Retina (tissue), 1 donor: Measurements from ENCODE around the gene NCAPG.
"Not testable (repeated sequence)": the region's sequence is repeated elsewhere in the genome, so short reads cannot be mapped to it uniquely, and the experiment has no call there.

ENCODE experiments used
- DNase-seq: peaks from one replicate; pipeline ENCODE4 v3.0.0-alpha.2; 2016

The NCAPG gene

DNA sequence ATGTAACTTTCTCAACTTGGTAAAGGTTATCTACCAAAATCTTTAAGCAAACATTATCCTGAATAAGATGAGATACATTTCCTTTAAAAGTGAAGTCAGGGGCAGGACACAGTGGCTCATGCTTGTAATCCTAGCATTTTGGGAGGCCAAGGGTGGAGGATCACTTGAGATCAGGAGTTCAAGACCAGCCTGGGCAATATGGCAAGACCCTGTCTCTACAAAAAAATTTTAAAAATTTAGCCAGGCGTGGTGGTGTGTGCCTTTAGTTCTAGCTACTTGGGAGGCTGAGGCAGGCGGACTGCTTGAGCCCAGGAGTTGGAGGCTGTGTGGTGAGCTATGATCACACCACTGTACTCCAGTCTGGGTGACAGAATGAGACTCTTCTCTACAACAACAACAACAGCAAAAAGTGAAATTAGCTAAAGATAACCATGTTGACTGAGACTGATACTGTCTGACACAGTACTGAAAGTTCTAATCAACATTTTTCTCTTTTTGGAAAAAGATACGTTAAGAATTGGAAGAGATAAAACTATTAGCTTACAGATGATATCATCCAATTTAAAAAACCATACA lies 5.1 kb upstream of the NCAPG start:
- DNase-seq, result no peak

DNA sequence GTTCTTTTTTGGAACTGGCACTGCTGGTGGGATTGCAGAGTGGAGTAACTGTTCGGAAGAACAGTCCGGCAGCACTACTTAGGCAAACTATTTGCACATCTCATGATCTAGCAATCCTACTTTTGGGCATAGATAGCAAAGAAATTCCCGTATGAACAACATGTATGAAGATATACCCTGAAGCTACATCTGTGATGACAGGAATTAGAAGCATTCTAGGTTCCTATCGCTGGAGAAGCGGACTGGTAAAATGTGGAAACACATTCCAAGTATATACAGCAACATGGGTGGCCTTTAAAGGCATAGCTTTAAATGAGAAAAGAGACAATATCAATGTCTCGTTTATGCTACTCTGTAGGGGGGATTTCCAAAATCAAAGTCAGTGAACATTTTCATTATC lies 3.3 kb upstream of the NCAPG start:
- peak; percentile 22 for DNase-seq

DNA sequence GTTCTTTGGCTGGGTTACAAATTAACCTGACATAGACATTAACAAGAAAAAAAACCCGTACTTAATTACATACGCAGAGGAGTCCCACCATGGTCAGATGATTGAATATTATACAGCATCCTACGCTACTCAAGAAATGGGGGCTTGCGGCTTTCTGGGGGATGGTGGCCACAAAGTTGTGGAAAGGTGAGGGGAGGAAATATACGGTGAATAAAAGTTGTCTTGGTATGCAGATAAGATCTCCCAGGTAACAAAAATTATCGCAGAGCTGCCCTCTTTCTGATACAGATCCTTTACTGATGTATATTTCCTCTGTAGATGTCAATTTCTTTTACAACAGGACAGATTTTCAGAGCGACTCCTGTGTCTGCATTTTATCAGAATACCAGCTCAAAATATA lies 1.1 kb upstream of the NCAPG start:
- DNase-seq, result peak; percentile 13

DNA sequence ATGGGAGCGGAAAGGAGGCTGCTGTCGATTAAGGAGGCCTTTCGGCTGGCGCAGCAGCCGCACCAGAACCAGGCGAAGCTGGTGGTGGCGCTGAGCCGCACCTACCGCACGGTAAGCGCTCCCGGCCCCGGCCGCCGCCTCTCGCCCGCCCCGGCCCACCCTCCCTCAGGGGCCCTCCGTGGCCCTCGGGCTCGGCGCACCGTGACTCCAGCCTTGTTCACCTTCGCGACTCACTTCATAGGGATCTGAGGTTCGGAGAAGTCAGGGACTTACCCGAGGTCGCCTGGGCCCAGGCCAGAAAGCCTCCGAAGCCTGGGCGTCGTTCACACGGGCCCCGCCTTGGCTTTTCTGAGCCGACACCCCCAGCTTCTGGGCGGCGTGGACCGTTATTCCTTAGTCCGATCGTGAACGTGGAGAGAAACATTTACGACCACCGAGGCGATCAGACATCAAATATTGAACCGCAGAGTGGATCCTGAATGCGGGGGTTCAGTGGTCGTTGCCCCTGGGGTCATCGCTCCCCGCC lies 362 bp downstream of the NCAPG start:
- DNase-seq, result no peak

DNA sequence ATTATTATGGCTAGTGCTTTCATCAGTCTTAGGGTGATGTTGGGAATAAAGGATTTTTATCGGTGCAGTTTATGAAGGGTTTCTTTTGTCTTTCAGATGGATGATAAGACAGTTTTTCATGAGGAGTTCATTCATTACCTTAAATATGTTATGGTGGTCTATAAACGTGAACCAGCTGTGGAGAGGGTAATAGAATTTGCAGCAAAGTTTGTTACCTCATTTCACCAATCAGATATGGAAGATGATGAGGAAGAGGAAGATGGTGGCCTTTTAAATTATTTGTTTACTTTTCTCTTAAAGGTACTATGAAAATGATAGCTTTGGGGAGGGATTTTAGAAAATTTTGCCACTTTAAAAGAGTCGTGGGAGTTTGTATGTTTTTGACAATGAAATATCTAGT lies 1.3 kb downstream of the NCAPG start:
- no peak for DNase-seq

DNA sequence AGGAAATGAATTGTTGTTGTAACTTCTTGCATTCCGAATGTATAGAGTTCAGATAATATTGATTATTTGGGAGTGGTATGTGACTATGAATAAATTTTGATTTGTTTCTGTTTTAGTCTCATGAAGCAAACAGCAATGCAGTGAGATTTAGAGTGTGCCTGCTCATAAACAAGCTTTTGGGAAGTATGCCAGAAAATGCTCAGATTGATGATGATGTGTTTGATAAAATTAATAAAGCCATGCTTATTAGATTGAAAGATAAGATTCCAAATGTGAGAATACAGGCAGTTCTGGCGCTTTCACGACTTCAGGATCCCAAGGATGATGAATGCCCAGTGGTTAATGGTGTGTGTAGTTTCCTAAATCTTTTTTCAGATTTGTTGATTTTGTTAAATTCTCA lies 2.0 kb downstream of the NCAPG start:
- DNase-seq, result no peak

DNA sequence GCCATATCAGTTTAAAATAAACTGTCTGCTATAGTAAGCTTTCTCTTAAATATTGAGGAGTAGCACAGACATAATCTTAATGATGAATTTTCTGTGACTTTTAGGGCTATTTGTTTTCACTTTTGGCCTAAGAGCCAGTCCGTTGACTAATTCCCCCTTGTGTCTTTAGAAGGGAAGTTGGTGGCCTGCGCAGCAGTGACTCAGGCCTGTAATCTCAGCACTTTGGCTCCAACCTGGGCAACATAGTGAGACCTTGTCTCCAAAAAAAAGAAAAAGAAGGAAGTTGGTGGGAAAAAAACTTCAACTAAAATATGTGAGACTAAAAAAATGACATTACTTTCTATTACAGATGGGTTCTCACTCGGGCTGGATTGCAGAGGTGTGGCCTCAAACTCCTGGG lies 3.4 kb downstream of the NCAPG start:
- DNase-seq, result no peak

DNA sequence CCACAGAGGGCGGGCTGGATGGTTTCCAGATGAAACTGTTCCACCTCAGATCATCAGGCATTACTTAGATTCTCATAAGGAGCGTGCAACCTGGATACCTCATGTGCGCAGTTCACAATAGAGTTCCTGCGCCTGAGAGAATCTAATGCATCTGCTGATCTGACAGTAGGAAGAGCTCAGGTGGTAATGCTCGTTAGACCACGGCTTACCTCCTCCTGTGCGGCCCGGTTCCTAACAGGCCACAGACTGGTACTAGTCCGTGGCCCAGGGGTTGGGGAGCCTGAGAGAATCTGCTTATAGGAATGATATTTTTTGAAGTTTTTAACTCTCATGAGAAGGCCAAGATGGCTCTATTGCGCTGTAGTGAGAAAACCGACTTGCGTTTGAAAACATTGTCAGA lies 5.4 kb downstream of the NCAPG start:
- DNase-seq, result no peak

DNA sequence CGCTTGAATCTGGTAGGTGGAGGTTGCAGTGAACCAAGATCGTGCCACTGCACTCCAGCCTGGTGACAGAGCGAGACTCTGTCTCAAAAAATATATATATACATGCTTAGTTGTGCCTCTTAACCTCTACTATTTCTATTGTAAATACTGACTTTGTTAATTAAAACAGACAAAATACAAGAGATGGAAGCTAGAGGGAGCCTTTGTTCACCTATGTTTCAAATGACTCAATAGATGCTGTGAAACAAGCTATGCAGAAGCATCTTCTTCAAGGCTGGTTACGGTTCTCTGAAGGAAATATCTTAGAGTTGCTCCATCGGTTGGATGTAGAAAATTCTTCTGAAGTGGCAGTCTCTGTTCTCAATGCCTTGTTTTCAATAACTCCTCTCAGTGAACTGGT lies 6.2 kb downstream of the NCAPG start:
- DNase-seq, result peak; percentile 44

DNA sequence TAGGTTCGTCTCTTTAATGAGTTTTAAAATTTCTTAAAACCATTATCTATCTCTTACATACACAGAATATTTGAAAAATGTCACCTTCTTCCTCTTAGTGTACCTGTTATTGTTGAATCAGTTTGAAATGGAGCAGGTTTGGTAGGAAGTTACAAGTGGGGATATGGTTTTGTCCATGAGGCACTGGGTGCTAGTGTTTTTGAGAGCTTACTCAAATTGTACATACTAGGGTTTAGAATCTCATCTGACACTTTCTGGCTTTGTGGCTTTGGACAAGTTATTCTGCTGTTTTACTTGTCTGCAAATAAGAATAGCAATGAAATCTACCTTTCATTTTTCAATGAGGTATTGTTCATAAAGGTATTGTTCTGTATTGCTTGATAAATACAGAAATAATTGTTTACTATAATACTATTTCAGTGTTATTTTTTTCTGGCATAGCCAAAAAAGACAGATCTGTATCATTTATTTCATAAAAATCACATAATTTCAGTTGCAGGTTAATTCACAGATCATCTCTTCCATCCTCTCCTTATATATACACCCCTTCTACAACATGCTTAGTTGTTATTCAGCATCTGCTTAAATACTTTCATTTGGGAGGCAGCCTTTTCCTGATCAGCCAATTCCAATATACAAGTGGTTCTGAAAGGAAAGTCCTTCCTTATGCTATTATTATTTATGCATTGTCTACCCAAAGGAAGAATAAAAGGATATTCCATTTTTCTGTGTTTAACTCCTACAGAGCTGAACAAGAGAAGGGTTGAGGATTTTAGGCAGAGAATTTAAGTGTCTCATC lies 13.3 kb downstream of the NCAPG start:
- DNase-seq, result no peak

DNA sequence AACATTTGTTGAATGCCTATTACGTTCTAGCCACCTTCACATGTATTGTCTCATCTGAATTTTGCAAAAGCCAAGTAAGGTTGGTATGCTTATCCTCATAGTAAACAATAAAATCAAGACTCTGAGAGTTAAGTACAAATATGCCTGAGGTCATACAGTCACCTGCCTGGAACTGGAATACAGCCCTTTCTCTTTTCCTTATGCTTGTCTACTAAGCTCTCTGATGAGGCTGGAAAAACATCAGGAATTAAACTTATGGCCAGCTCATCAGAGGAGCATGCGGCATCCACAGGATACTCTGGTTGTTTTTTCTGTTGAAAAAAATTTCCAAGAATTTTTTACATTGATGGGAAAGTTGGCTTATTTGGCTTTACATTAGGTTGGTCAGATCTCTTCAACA lies 35.5 kb downstream of the NCAPG start:
- DNase-seq, result no peak

DNA sequence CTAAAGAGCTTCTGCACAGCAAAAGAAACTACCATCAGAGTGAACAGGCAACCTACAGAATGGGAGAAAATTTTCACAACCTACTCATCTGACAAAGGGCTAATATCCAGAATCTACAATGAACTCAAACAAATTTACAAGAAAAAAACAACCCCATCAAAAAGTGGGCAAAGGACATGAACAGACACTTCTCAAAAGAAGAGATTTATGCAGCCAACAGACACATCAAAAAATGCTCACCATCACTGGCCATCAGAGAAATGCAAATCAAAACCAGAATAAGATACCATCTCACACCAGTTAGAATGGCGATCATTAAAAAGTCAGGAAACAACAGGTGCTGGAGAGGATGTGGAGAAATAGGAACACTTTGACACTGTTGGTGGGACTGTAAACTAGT lies 39.5 kb downstream of the NCAPG start:
- not testable (repeated sequence) for DNase-seq

DNA sequence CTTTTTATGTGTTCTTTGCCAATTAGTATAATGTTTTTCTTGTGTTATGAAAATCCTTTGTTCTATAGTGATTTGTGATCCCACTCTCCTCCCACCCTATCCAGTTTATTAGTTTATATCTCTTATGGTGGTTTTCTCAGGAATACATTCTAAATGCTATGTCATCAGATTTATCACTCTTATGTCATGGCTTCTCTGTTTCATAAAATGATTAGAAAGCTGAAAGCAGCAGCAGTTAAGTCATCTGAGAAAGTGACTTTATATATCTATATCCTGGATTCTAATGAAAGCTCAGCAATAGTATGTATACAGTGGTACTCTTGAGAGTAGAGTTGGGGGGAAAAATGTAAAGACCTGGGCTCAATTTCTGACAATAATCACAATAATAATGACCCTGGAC lies 41.2 kb downstream of the NCAPG start:
- no peak for DNase-seq

DNA sequence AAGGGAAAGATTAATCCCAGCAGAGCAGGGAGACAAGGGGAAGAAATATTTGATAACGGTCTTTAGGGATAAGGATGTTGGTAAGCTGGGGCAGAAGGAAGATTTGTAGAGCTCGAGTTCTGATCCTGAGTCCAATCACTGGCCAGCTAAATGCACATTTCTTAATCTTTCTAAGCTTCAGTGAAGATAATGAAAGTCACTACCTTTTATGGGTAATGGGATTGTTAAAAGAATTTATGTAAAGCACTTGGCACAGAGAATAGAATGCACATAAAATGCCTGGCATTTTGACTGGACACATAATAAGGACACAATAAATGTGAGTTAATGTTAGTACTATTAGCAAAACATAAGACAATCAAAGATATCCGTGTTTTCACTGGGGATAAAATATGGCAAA lies 43.3 kb downstream of the NCAPG start:
- DNase-seq, result no peak

DNA sequence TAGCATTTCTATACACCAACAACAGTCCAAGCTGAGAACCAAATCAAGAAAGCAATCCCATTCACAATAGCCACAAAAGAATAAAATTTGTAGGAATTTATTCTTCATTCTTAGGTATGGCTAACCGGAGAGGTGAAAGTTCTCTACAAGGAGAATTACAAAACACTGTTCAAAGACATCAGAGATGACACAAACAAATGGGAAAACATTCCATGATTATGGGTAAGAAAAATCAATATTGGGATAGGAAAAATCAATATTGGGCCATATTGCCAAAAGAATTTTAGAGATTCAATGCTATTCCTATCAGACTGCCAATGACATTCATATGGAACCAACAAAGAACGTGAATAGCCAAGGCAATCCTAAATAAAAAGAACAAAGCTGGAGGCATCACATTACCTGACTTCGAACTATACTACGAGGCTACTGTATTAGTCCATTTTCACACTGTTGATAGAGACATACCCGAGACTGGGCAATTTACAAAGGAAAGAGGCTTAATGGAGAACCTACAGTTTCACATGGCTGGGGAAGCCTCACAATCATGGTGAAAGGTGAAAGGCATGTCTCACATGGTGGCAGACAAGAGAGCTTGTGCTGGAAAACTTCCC lies 49.1 kb downstream of the NCAPG start:
- no peak for DNase-seq

DNA sequence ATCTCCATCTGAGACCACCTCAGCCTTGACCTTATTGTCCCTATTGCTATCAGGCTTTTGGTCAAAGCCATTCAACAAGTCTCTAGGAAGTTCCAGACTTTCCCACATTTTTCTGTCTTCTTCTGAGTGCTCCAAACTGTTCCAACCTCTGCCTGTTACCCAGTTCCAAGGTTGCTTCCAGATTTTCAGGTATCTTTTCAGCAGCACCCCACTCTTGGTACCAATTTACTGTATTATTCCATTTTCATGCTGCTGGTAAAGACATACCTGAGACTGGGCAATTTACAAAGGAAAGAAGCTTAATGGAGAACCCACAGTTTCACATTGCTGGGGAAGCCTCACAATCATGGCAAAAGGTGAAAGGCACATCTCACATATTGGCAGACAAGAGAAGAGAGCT lies 51.1 kb downstream of the NCAPG start:
- not testable (repeated sequence) for DNase-seq

DNA sequence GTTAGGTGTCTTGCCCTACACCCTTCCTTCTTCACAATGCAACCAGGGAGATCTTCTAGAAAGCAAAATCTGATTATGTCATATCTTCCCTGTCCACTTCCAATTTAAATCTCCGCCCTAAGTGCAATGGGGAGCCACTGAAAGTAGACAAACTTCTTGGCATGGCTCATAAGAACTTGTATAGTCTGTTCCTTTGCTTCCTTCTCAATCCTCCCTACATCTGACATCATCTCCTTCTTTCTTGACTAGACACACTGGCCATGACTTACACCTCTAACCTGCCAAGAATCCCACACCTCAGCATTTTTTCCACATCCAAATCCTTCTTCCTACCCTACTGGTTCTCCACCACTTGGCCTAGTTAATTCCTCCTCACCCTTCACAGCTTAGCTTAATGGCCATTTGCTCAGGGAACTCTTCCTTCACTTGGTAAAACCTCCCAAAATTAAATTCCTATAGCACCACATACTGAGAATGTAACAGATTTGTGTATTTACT lies 55.1 kb downstream of the NCAPG start:
- no peak for DNase-seq

DNA sequence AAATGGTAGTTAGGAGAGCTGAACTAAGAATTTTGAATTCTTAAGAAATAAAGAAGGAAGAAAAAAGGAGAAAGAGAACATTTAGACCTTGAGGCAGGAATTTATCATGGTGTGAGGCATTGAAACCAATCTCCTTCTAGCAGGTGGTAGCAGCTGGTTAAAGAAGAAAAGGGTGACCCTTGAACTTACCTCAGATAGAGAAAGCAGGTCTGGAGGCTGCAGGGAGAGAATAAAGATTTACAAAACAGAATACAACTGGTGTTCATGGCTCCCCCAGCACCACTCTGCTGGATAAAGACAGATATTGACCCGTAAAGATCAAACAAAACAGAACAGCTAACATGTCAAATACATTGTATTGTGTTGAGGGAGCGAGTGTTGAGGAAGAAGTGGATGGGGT lies 56.0 kb downstream of the NCAPG start:
- DNase-seq, result no peak

DNA sequence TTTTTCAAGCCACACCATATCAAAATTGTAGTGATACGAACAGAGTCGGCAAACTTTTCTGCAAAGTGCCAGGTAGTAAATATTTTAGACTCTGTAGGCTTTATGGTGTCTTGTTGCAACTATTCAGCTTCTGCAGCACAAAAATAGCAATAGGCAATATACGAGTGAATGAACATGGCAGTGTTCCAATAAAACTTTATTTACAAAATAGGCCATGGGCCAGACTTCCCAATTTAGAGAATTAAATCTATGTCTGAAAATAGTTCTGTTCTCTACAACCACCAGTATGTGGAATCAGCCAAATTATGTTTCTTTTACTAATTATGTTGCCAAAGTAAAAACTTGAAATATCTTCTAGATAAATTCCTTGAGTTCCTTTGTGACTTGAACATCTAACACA lies 56.5 kb downstream of the NCAPG start:
- no peak for DNase-seq

DNA sequence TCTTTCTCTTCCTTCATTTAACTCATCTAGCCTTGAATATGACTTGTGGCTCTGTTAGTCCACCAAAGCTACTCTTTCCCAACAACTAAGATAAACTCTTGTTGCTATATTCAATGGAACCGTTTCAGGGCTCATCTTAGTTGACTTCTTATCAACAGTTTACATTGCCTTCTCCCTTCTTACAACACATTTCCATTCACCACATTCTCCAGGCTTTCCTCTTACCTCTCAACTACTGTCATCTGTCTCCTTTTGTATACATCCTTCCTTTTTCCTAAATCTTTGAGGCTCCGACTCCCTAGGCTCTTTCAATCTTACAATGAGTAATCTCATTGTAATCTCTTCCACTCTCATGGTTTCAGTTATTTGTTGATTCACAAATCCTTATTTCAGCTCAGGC lies 58.5 kb downstream of the NCAPG start:
- no peak for DNase-seq

DNA sequence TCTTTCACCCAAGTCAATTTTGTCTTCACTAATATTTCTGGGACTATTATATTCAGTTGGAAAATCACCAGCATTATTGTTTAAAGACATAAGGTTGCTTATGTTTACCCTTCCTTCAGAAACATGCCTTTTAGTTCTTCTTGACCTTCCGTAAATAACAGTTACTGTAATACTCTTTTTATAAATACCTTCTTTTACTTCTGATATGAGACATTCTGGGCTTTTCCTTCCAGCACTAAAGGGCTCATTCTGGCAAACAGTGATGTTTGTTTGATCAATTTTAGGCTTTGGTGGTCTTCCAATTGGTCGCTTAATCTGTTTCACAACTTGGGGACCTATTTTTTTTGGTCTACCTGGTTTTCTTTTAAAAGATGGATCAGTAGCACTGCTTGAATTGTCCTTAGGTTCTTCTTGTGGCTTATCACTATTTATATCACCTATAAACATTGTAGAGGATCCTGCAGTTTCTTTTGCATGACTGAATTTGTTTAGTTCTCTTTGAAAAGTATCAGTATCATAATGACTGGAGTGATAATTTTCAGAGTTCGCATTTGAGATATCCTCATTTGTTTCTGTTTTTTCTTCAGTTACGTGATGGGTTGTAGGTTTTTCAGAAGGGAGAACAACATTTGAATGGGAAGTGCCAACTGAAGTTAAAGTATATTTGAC lies 64.8 kb downstream of the NCAPG start:
- DNase-seq, result no peak

DNA sequence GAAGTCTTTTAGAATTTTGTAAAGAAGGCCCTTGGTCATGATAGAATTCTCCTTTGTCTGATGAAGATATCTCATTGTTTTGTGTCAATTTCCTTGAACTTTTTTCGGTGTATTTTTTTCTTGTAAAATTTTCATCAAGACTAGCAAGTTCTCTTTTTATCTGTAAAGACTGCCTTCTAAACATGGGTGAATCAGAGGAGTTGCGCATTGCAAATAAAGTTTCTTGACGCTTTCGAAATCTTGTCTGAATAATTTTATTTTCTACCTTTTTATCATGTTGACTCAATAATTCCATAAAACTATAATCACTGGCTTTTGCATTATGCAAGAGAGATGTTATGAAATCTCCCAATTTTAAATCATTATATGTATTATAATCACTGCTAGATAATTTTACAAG lies 66.2 kb downstream of the NCAPG start:
- no peak for DNase-seq

DNA sequence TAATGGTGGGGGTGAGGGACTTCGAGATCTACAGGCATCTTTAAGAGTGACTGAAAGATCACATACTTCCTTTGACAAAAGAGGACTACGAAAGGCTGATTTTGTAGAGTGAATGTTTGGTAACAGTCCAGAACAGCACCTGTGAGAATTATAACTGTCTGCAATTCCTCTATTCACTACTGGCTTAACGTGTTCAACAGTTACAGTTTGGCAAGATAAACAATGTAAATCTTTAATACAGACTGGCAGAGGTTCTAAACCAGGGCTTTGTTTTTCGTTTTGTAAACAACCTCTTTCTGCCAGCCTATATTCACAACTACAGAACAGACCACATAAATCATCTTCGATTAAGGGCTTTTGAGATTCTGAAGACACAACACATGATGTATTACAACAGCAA lies 66.9 kb downstream of the NCAPG start:
- no peak for DNase-seq

DNA sequence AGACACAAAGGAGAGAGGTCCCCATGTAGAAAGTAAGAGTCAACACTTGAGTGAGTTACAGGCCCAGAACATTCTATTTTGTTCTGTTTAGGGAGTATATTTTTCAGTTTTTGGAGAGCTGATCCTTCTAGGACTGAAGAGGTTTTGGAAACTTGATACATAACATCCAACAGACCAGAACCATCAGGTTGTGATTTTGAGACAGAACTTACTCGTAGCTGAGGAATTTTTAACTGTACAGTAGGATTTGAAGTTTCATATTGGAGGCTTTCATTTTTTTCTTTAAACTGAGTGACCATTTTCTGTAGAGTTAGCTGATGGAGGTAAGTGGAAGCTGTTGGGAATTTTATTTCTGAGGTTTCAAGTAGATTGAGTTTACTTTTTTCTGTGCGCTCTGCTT lies 73.3 kb downstream of the NCAPG start:
- no peak for DNase-seq
